Measurements from ENCODE around the gene EFHD1.
"Not testable (repeated sequence)": the region's sequence is repeated elsewhere in the genome, so short reads cannot be mapped to it uniquely, and the experiment has no call there.

Gene EFHD1

GRCh38 chr2:232696609-232697058, 63.2 kb downstream of the EFHD1 start:
- DNase-seq (ENCODE audit: low read depth), result no peak

- DNase-seq (ENCODE audit: low read depth), result peak; percentile 93
Observed at GRCh38 chr2:232697059-232697806, 63.8 kb downstream of the EFHD1 start, which contains the start of gene GIGYF2. Gene GIGYF2 (plus strand): TSS chr2:232697331. CDS start chr2:232735198, 37,867 bp downstream.

GRCh38 chr2:232697807-232698110, 64.4 kb downstream of the EFHD1 start:
- no peak for DNase-seq (ENCODE audit: low read depth)

- DNase-seq (ENCODE audit: low read depth), result no peak
Observed at GRCh38 chr2:232698556-232699091, 65.2 kb downstream of the EFHD1 start.

DNA sequence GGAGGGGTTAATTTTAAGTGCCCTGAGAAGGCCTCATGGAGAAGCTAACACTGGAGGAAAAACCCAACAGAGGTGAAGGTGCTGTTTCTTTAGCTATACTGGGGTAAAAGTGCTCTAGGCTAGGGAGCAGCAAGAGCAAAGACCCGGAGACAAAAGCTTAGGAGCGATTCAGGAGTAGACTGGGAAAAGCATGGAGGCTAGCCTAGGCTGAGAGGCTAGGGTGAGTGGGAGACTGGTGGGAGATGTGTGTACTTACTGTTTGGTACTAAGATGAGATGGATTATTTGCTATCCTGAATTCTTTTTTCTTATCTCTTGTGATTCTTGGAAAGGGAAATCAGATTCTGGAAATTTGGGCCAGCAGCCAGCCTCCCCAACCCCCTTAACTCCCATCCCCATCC, 65.7 kb downstream of the EFHD1 start:
- DNase-seq (ENCODE audit: low read depth), result no peak

DNA sequence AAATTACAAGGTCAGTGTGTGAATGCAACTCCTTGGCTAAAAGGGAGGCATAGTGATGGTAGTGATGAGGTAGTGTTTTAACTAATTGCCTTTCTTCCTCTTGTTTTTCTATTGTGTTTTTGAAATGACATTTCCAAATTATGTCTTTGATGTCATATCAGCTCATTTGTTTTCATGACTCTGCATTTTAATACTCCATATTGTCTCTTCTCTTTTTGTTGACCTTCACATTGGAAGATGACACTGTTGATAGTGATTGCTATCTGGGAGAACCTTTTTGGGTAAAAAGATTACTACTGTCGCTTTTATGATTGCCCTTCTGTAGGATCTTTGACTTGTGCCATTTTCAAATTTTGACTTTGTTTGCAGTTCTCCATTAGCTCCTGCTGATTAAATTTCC, 66.8 kb downstream of the EFHD1 start:
- DNase-seq (ENCODE audit: low read depth), result no peak

- no peak for DNase-seq (ENCODE audit: low read depth)
Observed at GRCh38 chr2:232707076-232707475, 73.7 kb downstream of the EFHD1 start.

DNA sequence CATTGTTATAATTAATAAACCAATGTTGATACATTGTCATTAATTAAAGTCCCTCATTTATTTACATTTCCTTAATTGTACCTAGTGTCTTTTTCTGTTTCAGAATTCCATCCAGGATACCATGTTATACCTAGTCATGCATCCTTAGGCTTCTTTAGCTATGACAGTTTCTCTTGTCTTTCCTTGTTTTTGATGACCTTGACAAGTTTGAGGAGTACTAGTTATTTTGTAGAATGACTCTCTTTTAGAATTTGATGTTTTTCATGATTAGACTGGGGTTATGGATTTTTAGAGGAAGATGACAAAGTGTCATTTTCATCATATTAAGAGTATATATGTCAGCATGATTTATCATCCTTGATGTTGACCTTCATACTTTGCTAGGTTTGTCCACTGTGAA, 80.1 kb downstream of the EFHD1 start:
- DNase-seq (ENCODE audit: low read depth), result no peak

GRCh38 chr2:232714969-232715368, 81.6 kb downstream of the EFHD1 start:
- DNase-seq (ENCODE audit: low read depth), result no peak

DNA sequence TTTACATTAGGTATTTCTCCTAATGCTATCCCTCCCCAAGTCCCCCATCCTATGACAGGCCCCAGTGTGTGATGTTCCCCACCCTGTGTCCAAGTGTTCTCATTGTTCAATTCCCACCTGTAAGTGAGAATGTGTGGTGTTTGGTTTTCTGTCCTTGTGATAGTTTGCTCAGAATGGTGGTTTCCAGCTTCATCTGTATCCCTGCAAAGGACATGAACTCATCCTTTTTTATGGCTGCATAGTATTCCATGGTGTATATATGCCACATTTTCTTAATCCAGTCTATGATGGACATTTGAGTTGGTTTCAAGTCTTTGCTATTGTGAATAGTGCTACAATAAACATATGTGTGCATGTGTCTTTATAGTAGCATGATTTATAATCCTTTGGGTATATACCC, 86.7 kb downstream of the EFHD1 start:
- DNase-seq (ENCODE audit: low read depth), result not testable (repeated sequence)

- DNase-seq (ENCODE audit: low read depth), result no peak
Observed at GRCh38 chr2:232721261-232721660, 87.9 kb downstream of the EFHD1 start.

DNA sequence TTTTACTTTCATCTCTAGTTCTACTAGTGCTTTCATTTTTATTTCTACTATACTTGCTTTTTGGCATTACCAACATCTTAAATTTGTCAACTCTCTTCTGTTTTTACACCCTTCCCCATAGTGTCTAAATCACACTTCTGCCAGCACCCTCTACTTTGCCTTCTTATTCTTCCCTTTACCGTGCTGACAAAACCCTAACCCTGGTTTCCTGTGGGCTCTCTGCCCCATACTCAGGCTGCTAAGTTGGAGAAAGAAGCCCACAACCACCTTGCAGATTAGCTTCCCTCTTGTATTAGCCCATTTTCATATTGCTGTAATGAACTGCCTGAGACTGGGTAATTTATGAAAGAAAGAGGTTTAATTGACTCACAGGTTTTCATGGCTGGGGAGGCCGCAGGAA, 88.5 kb downstream of the EFHD1 start:
- DNase-seq (ENCODE audit: low read depth), result no peak

GRCh38 chr2:232723027-232723426, 89.6 kb downstream of the EFHD1 start:
- DNase-seq (ENCODE audit: low read depth), result no peak

DNA sequence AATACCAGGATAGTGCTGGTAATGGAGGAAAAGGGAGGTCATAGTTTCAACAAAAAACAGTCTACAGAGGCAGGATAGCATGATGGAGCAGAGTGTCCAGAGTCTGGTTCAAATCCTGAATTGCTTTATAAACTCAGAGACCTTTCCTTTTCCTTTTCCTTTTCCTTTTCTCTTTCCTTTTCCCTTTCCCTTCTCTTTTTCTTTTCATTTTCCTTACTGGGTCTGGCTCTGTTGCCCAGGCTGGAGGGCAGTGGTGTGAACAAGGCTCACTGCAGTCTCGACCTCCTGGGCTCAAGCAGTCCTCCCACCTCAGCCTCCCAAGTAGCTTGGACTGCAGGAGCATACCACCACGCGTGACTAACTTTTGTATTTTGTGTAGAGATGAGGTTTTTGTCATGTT, 95.4 kb downstream of the EFHD1 start:
- no peak for DNase-seq (ENCODE audit: low read depth)

DNA sequence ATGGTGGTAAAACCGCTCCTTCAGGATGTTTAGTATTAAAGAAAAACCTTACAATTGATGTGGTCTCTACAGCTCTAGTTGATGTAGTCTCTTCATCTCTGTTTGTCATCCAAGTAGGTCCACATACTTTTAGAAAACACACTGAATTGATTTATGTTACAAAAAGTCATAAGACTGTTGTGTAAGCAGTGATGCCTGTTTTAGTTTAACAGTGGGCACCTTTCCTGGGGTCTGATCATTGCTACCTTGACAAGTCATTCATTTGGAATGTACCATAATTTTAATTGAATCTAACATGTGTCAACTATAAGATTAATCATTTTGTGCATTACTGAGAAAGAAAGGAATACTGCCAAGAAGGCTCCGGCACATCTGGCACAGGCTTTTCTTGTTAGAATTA, 98.1 kb downstream of the EFHD1 start:
- peak; percentile 23 for DNase-seq (ENCODE audit: low read depth)

Data from fibroblast of the conjunctiva (primary cell).